Upper lobe of left lung (tissue), 4 donors: ENCODE results near the gene SEMA5A.

ENCODE experiments used
- EP300 ChIP-seq, 4 donors: sonication (generic); formaldehyde crosslinking; IDR thresholded peaks; one replicate each; pipeline ENCODE4 v1.5.1; 2017; ENCODE audit warnings: antibody characterized with exemption in 4 of 4, control low read depth in 2 of 4
- POLR2A ChIP-seq, 4 donors: fragments of 450-650 bp; IDR thresholded peaks; one replicate each; pipeline ENCODE4 v1.5.1; 2016 to 2017; ENCODE audit warnings: antibody characterized with exemption in 4 of 4, mild to moderate bottlenecking in 2 of 4
- POLR2AphosphoS5 ChIP-seq, 2 donors: sonication (generic); formaldehyde crosslinking; IDR thresholded peaks; one replicate each; pipeline ENCODE4 v1.5.1; 2017; ENCODE audit warnings: antibody characterized with exemption in 2 of 2
- TF ChIP-seq, protein P1 (sequence below), 6 experiments: fragments of 450-650 bp in 4 of 6; fragments of 200-600 bp in 2 of 6; sonication (generic) in 2 of 6; IDR thresholded peaks; one replicate each; pipeline ENCODE4 v1.5.1; 2016 to 2019; ENCODE audit warnings: antibody characterized with exemption in 6 of 6

DNA sequence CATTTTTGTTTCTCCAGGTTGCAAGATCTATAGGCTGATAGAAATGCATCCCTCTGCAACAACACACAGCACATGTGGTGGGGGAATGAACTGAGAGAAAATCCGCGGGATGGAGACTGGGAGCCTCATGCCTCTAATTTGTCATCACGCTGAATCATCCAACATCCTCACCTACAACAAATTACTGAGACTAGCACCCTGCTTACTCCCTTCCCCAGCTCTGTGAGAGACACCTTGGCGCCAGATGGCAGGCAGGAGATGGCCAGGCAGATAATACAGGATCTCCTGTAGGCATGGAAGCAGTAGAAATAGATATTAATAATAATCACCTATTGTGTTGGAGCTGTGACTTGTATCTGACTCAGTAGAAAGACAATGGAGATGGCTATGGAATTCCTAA is 276.9 kb downstream of the SEMA5A start:
- TF ChIP-seq, protein P1, sequence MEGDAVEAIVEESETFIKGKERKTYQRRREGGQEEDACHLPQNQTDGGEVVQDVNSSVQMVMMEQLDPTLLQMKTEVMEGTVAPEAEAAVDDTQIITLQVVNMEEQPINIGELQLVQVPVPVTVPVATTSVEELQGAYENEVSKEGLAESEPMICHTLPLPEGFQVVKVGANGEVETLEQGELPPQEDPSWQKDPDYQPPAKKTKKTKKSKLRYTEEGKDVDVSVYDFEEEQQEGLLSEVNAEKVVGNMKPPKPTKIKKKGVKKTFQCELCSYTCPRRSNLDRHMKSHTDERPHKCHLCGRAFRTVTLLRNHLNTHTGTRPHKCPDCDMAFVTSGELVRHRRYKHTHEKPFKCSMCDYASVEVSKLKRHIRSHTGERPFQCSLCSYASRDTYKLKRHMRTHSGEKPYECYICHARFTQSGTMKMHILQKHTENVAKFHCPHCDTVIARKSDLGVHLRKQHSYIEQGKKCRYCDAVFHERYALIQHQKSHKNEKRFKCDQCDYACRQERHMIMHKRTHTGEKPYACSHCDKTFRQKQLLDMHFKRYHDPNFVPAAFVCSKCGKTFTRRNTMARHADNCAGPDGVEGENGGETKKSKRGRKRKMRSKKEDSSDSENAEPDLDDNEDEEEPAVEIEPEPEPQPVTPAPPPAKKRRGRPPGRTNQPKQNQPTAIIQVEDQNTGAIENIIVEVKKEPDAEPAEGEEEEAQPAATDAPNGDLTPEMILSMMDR (IDR thresholded peaks at IDR 0.05) = no peak
- no peak for TF ChIP-seq POLR2AphosphoS5 (IDR thresholded peaks at IDR 0.05)
- TF ChIP-seq EP300 (IDR thresholded peaks at IDR 0.05) = no peak
- TF ChIP-seq POLR2A (IDR thresholded peaks at IDR 0.05) = no peak
